ENCODE results near the gene LRRFIP1. TPM values are rescaled to one million over a fixed set of nuclear protein-coding genes. Genes with fewer than 3 reads are reported as not detected.
A peak's percentile ranks its signal among the peaks of the same experiment; 100 is the strongest.
"Not testable (repeated sequence)": the region's sequence is repeated elsewhere in the genome, so short reads cannot be mapped to it uniquely, and the experiment has no call there.

The LRRFIP1 gene
- total and polyA plus RNA-seq, 8 donors = 18.4 to 55.0 (median 31.7) TPM

DNA sequence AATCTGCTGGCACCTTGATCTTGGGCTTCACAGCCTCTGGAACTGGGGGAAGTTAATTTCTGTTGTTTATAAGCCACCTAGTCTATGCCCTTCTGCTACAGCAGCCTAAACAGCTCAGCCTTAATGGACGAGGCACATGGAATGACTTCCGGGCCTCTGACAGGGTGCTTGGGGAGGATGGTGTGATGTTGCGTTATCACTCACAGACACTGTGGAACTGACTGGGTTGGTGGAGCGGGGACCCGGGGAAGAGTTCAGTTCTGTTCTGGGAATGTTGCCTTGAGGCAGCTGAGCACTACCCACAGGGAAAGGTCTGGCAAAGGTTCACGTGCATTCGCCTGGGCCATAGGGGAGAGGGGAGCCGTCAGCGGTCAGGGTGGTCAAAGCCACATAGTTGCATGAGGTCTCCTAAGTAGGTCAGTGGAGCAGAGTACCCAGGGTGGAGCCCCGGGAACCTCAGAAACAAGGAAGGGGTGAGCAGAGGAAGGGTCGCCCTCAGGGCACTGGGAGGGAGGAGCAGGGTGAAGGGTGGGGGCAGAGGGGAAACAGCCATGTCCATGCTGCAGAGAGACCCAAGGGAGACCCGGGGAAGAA, 36.2 kb downstream of the LRRFIP1 start:
- ATAC-seq (peak in 1 of 4 donors; percentile 8), DNase-seq (no peak), FAIRE-seq (no peak)
- no peaks in the 10 kb centered on the region for H3K9me3 ChIP-seq
- intact Hi-C loops (cut with DNase I) = no loop called here
- 80 to 89% methylated on average over 12 of the region's 12 CpGs for WGBS, 2 donors
- H3K27ac ChIP-seq = peak overlapping the region in 2 of 4 donors; percentile 76 to 78
- H3K27me3 ChIP-seq = no peaks in the 10 kb centered on the region
- TF ChIP-seq, protein P1, sequence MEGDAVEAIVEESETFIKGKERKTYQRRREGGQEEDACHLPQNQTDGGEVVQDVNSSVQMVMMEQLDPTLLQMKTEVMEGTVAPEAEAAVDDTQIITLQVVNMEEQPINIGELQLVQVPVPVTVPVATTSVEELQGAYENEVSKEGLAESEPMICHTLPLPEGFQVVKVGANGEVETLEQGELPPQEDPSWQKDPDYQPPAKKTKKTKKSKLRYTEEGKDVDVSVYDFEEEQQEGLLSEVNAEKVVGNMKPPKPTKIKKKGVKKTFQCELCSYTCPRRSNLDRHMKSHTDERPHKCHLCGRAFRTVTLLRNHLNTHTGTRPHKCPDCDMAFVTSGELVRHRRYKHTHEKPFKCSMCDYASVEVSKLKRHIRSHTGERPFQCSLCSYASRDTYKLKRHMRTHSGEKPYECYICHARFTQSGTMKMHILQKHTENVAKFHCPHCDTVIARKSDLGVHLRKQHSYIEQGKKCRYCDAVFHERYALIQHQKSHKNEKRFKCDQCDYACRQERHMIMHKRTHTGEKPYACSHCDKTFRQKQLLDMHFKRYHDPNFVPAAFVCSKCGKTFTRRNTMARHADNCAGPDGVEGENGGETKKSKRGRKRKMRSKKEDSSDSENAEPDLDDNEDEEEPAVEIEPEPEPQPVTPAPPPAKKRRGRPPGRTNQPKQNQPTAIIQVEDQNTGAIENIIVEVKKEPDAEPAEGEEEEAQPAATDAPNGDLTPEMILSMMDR (IDR thresholded peaks at IDR 0.05) = no peak
- no peaks in the 10 kb centered on the region for H3K36me3 ChIP-seq
- peaks cover 0 to 6% (median 6%) of the 10 kb centered on the region in 3 donors for H3K4me1 ChIP-seq
- H3K4me3 ChIP-seq = no peak overlapping the region

GRCh38 chr2:237664151-237664550, 36.8 kb downstream of the LRRFIP1 start:
- no peaks in the 10 kb centered on the region for H3K36me3 ChIP-seq
- 82% methylated on average over 17 of the region's 17 CpGs for WGBS, 2 donors
- ATAC-seq = no peak
- no peak for FAIRE-seq
- H3K4me3 ChIP-seq = no peak overlapping the region
- H3K27ac ChIP-seq = no peak overlapping the region
- H3K9me3 ChIP-seq = no peaks in the 10 kb centered on the region
- intact Hi-C loops (cut with DNase I) = no loop called here
- no peaks in the 10 kb centered on the region for H3K27me3 ChIP-seq
- TF ChIP-seq, protein P1 (IDR thresholded peaks at IDR 0.05) = no peak
- H3K4me1 ChIP-seq = peaks cover 0 to 6% (median 6%) of the 10 kb centered on the region in 3 donors
- no peak for DNase-seq

DNA sequence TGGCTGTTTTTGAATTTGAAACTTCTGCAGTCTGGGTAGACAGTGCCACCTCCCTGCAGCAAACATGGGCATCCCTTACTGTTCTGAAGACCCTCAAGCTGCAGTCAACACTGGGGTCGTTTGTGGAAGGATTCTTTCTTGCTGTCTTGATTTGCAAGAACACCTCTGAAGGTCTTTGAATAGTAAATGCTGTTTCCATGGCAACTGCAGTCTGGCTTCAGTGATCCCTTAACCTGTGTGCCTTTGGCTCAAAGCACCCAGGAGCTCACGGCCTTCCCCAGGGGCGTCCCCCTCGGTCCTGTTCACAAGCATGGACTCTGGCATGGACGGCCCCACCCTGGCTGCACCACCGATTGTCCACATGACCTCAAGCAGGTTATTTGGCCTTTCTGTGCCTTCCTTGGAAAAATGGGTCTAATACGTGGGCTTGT, 38.3 kb downstream of the LRRFIP1 start:
- Histone ChIP-seq H3K27ac (no peak overlapping the region), H3K9me3 (no peaks in the 10 kb centered on the region), H3K4me3 (no peak overlapping the region), H3K27me3 (no peaks in the 10 kb centered on the region), H3K36me3 (no peaks in the 10 kb centered on the region), H3K4me1 (peaks cover 0 to 6% (median 6%) of the 10 kb centered on the region in 3 donors)
- FAIRE-seq = no peak
- no peak for ATAC-seq
- intact Hi-C loops (cut with DNase I) = no loop called here
- 74% methylated on average over 7 of the region's 7 CpGs for WGBS, 2 donors
- TF ChIP-seq, protein P1 (IDR thresholded peaks at IDR 0.05) = no peak
- DNase-seq = no peak

DNA sequence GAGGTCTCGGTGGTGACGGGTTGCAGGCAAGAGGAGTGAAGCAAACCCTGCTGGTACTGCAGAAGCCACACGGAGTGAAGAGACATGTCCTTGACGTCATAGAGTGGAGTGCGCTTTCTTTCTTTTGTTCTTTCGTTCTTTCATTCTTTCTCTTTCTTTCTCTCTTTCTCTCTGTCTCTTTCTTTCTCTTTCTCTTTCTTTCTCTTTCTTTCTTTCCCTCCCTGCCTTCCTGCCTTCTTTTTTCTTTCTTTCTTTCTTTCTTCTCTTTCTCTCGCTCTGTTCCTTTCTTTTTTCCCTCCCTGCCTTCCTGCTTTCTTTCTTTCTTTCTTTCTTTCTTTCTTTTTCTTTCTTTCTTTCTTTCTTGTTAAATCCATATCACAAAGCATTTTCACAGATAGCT, 39.2 kb downstream of the LRRFIP1 start:
- DNase-seq (no peak), FAIRE-seq (no peak), ATAC-seq (no peak)
- Histone ChIP-seq H3K4me1 (peaks cover 0 to 6% (median 6%) of the 10 kb centered on the region in 3 donors), H3K36me3 (no peaks in the 10 kb centered on the region), H3K27me3 (no peaks in the 10 kb centered on the region), H3K27ac (no peak overlapping the region), H3K4me3 (no peak overlapping the region), H3K9me3 (no peaks in the 10 kb centered on the region)
- intact Hi-C loops (cut with DNase I) = no loop called here
- 79 to 92% methylated on average over 7 of the region's 7 CpGs for WGBS, 2 donors
- TF ChIP-seq, protein P1 (IDR thresholded peaks at IDR 0.05) = no peak

DNA sequence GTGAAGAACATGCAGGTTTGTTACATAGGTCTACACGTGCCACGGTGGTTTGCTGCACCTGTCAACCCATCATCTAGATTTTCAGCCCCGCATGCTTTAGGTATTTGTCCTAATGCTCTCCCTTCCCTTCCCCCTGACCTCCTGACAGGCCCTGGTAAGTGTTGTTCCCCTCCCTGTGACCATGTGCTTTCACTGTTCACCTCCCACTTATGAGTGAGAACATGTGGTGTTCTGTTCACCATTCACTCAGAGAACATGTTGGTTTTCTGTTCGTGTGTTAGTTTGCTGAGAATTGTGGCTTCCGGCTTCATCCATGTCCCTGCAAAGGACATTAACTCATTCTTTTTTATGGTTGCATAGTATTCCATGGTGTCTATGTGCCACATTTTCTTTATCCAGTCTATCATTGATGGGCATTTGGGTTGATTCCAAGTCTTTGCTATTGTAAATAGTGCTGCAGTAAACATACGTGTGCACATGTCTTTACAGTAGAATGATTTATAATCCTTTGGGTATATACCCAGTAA, 39.7 kb downstream of the LRRFIP1 start:
- H3K27ac ChIP-seq; DNase-seq; H3K9me3 ChIP-seq; H3K4me3 ChIP-seq; H3K27me3 ChIP-seq; ATAC-seq; FAIRE-seq; H3K4me1 ChIP-seq; H3K36me3 ChIP-seq; intact Hi-C loops (cut with DNase I): not testable (repeated sequence)
- 89 to 94% methylated on average over 6 of the region's 6 CpGs for WGBS, 2 donors

All from pancreas (tissue), 10 donors.